DMS 273 (cell line): ENCODE measurements around the gene PRKAG1.
A peak's percentile ranks its signal among the peaks of the same experiment; 100 is the strongest.

Experiments
- DNase-seq: peaks from one replicate; lab custom pipeline; 2025; ENCODE audit not compliant: unreplicated experiment; lab: John Stamatoyannopoulos, UW

PRKAG1 gene

DNA sequence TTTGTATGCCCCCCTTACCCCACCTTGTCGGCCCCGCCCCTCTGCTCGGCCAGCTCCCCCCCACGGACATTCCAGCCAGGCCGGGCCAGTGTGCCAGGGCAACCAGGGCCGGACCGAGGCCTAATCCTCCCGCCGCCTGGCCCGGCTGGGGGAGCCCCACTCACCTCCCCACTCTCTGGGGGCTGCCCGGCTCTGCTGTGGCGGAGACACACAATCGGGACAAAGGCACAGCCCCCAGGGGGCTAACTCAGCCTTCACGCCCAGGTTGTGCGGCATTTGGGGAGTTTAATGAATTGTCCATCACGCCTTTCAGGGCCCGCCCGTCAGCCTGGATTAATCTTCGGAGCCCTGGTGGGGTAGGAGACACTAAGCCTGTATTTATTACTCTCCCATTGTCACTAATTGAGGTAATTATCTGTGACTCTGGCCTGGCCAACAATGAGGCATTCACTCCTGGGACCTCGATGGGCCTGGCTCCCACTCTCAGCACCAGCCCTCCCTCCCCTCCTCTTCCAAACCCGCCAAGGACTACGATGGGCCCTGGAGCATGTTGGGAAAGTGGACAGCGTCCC, 31.8 kb downstream of the PRKAG1 start:
- no peak for DNase-seq

DNA sequence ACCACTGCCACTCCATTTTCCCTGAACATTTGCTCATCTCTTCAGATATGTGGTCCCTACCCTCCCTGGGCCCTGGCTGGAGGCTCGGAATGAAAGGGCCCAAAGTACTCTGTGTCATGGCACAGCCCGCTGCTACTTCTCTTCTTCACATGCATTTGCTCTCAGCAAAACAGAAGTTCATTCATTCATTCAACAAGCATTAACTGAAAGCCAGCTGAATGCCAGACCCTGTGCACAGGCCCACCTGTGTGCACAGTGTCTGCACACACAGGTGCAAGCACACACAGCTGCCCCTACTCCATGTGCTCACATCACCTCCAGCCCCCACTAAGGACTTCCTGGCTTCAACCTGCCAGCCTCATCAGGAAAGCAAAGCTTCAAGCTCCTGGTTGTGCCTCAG, 32.7 kb downstream of the PRKAG1 start:
- DNase-seq, result no peak

GRCh38 chr12:48985475-48985897, 33.1 kb downstream of the PRKAG1 start:
- peak; percentile 18 for DNase-seq

DNA sequence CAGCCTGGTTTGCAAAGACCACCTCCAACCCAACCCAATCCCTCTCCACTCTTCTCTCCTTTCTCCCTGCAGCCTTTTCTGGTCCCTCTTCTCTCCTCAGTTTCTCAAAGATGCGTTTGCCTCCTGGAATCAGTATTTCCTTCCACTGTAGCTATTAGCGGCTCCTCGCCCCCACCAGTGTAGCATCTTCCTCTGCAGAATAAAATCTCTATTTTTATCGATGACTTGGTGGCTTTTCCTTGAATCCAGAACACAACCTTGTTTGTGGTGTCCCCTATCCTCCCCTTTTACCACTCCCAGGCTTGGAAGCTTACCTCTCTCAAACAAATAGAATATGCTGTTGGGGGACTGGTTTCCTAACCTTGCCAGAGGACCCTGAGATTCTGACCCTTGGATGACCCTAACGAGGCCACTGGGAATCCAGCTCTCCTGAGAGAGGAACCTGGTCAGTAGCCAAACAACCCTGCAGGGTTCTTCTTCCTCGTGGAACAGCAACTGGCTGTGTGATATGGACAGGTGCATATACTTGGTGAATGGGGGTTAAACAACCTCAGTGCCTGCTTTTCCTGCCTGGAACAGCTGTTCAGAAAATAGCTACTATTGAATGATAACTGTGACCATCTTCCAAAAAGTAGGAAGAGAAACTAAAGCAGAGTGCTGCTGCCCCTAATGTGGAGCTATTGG, 36.0 kb downstream of the PRKAG1 start:
- no peak for DNase-seq

GRCh38 chr12:48981757-48982157, 36.8 kb downstream of the PRKAG1 start:
- DNase-seq, result no peak

DNA sequence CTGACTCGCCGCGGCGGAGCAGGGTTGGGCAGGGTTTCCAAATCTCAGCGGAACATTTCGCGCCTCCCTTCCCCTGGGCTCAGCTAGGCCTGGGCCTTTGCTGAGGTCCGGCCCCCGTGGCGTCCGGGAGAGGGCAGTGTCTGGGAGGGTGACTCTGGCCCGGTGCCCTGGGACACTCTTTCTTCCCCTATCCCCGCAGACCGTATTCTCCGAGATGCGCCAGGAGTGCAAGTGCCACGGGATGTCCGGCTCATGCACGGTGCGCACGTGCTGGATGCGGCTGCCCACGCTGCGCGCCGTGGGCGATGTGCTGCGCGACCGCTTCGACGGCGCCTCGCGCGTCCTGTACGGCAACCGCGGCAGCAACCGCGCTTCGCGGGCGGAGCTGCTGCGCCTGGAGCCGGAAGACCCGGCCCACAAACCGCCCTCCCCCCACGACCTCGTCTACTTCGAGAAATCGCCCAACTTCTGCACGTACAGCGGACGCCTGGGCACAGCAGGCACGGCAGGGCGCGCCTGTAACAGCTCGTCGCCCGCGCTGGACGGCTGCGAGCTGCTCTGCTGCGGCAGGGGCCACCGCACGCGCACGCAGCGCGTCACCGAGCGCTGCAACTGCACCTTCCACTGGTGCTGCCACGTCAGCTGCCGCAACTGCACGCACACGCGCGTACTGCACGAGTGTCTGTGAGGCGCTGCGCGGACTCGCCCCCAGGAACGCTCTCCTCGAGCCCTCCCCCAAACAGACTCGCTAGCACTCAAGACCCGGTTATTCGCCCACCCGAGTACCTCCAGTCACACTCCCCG, 37.4 kb downstream of the PRKAG1 start:
- DNase-seq, result peak; percentile 59

DNA sequence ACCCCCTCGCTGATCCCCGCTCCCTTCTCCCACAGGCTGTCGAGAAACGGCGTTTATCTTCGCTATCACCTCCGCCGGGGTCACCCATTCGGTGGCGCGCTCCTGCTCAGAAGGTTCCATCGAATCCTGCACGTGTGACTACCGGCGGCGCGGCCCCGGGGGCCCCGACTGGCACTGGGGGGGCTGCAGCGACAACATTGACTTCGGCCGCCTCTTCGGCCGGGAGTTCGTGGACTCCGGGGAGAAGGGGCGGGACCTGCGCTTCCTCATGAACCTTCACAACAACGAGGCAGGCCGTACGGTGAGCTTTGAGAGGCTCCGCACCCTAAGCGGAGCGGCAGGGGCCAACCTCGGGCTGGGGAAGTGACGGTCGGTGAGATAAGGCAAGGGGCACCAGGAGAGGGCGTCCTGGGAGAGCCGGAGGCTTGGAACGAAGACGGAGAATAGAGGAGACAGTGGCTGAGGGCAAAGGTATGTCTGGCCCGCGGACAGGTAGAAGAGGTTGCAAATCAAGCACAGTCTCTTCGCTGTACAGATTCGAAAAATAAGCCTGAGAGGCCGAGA, 38.1 kb downstream of the PRKAG1 start:
- peak; percentile 65 for DNase-seq

GRCh38 chr12:48979602-48980388, 38.8 kb downstream of the PRKAG1 start:
- DNase-seq, result peak; percentile 36

DNA sequence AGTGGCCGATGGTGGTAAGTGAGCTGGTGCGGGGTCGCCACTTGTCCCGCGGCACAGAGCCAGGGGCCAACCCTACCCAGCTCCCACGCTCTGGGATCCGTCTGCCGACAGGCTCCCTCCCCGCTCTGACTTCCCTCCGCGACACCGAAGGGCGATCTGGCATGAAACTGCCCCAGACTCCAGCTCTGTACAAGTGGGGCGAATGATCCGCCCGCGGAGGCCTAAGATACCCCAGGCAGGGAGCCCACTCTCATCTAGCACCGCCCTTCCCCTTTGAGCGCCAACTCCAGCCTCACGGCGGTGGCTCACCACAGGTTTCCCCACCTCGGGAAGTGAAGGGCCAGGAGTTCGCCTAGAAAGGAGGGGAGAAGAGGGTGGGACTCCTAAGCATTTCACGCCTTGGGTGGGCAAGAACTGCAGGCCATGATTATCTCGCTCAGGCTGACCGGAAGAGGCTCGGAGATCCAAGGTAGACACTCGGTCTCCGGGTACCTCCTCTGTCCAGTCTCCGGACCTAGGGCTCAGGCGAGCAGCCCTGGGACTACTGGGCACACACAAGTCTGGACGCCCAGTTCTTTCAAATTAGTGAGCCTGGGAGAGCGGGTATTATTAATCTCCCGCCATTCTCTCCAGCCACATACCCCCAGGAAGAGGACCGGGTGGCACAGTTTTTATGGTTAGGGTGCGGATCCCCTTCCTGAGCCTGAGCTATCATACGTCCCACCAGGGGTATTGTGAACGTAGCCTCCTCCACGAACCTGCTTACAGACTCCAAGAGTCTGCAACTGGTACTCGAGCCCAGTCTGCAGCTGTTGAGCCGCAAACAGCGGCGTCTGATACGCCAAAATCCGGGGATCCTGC, 39.6 kb downstream of the PRKAG1 start:
- DNase-seq, result peak; percentile 49

GRCh38 chr12:48978291-48978740, 40.3 kb downstream of the PRKAG1 start, which contains the start of gene WNT1:
Gene WNT1, plus strand, starts transcription at chr12:48978322. Its CDS starts 329 bp downstream, at chr12:48978651.
- DNase-seq, result peak; percentile 59

GRCh38 chr12:48977290-48978281, 41.0 kb downstream of the PRKAG1 start:
- peak; percentile 76 for DNase-seq

DNA sequence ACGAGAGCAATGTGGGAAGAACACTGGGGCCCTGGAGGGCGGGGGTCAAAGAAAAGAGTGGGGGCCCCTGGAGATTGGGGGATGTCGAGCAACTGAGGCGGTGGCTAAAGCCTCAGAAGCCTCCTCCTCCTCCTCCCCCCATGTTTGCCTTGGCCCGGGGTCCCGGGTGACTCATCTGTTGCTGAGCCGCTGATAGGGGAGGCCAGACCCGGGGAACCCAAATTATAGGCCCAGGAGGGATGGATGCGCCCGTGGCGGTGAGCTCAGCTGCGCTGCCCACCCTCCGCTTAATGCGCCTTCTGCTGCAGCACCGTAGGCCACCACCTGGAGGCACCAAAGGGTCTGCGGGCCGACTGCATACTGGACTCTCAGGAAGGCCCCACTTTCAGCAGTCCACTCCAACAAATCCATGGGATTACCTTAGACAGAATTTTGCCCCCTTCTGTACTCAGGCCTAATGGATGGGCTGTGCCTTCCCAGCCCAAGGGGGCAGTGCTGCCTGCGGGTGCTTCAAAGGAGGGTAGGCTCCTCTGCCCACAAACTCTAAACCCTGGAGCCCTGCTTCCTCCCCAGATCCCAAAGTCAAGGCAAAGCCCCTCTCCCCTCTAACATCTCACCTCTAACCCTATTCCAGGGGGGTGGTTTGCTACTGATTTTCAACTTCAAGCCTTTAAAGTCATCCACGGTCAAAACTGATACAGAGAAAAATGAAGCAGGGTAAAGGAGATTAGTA, 44.5 kb downstream of the PRKAG1 start:
- DNase-seq, result no peak

DNA sequence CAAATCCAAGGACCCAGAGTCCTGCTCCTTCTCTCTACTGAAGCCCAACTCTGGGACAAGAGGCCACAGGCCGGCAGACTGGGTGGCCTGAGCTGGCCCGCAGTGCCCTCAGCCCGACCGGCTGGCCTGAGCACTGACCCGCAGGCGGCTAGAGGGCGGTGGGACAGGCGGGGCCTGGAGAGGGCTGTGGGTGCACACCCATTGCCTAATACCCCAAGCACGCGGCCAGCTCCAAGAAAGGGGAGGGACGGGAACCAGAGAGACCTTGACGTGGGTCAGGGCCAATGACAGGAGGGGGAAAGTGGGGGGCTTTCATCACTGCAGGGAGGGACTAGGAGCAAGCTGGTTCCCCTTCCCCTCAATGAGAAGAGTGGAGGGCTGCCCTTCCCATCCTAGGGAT, 45.0 kb downstream of the PRKAG1 start:
- no peak for DNase-seq

- DNase-seq, result no peak
Observed at GRCh38 chr12:48972952-48973483, 45.6 kb downstream of the PRKAG1 start.

GRCh38 chr12:48972213-48972951, 46.2 kb downstream of the PRKAG1 start:
- no peak for DNase-seq

GRCh38 chr12:48970702-48971334, 47.8 kb downstream of the PRKAG1 start:
- no peak for DNase-seq
